Endometrial microvascular endothelial cells (primary cell): Measurements from ENCODE around the gene ACAT1. TPM values are rescaled to one million over a fixed set of nuclear protein-coding genes. Genes with fewer than 3 reads are reported as not detected.
"Not testable (repeated sequence)": the region's sequence is repeated elsewhere in the genome, so short reads cannot be mapped to it uniquely, and the experiment has no call there.

Experiments
- in situ Hi-C: cut with HindIII; loops from 2 replicates; pipeline ENCODE4 v1.10.0; 2017; ENCODE audit warnings: low sequenced_read_pairs, low pct_unique_long_range_greater_than_20kb; ENCODE audit errors: inconsistent ontology term
- total RNA-seq: library from RNA; depleted of rRNA; stranded (reverse); fragments of >200 nt; gene quantifications from one replicate; pipeline ENCODE4 v1.2.3, GENCODE V29; 2015; ENCODE audit errors: inconsistent ontology term

The ACAT1 gene
- 225 TPM for total RNA-seq

DNA sequence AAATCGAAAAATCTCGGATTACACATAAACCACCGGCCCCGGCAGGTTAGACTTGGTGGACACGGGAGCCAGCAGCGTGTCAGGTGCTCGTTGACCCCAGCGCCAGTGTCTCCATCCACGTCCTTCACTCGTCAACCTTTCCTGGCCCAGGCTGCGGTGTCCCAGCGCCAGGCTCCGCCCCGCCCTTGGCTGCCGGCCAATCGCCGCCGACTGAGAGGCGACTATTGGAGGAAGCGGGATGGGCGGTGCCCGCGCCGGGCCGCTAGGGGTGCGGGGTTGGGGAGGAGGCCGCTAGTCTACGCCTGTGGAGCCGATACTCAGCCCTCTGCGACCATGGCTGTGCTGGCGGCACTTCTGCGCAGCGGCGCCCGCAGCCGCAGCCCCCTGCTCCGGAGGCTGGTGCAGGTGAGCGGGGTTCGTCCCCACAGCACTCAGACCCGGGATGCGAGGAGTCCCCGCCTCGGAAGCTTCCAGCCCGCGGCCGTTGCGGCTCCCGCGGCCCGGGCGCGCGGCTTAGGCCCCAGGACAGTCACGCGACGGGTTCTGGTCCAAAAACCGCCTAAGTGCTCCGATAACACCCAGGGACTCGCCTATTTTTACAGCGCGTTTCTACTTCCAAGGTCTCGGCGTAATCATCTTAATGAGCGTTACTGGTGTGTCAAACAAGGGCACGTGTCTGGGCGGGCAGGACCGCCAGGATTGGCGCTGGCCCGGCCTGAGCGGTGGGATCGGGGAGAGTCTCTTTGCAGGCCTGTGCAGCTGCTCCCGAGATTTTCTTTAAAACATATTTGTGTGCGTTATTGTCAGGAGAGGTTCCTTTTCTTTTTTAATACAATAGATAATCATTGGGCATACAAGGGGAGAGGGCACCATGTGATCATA lies at the start of gene ACAT1:
TSS of gene ACAT1 (plus strand) at position 294 of the 882 bp plus-strand sequence. CDS start at position 334, 40 bp downstream.
- in situ Hi-C loops = no loop called here

DNA sequence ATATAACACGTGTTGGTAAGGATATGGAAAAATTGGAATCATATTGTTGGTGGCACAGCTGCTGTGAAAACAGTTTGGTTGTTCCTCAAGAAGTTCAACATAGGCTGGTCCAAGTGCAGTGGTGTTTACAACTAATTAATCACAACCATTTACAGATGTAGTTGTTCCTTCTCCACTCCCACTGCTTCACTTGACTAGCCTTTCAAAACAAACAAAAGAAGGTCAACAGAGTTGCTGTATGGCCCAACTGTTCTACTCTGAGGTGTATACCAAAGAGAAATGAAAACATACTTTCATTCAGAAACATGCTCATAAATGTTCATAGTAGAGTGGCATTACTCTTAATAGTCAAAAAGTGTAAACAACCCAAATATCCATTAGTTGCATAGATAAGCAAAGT lies 36.6 kb upstream of the ACAT1 start:
- in situ Hi-C loops = no loop called here

DNA sequence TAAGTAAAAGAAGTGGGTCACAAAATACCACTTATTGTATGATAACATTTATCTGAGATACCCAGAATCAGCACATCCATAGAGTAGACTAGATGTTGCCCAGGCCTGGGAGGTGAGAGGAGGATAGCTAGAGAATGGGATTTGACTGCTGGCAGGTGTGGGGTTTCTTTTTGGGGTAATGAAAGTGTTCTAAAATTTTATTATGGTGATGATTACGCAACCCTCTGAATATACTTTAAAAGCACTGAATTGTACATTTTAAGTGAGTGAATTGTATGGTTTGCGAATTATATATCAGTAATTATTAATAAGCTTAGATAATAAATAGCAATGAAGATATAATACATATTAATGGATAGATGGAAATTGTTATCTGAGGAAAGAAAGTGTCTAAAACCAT lies 35.7 kb upstream of the ACAT1 start:
- in situ Hi-C loops = no loop called here

DNA sequence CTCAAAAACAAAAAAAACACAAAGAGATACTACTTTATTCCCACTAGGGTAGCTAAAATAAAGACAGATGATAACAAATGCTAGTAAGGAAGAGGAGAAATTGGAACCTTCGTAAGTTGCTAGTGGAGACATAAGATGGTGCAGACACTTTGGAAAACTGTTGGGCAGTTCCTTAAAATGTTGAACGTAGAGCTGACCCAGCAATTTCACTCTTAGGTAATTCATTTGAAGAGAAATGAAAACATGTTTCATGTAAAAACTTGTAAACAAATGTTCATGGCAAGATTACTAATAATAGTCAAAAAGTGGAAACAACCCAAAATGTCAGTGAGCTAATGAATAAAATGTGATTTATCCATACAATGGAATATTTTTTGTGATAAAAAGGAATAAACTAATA lies 29.2 kb upstream of the ACAT1 start:
- in situ Hi-C loops = no loop called here

DNA sequence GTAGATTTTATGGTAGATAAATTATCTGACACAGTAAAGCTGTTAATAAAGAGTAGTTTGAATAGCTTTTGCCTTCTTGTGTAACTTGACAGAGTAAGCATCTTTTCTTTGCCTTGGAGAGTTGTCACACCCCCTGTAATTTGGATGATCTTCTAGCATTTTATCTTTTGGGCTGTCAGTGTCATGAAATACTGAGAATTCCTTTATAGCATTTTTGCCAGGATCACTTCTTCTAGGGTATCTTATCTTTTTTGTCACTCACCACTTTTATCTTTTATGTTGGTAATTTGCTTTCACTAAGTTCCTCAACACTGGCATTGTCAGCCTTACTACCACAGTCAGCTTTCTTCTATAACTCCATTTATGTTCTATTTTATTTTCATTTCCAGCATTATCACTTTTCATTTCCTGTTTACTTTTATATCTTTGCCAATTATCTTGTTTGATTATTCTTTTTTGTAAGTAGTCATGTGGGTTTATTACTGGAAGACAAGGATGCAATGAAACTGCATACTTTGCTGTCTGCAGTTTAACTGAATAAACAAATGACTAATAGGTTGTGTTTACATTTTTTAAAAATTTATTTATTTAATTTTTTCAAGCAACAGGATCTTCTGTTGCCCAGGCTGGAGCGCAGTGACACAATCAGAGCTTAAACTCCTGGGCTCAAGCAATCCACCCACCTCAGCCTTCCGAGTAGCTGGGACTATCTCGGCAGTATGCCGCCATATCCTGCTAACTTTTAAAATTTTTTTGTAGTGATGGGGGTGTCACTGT lies 28.1 kb upstream of the ACAT1 start:
- in situ Hi-C loops = no loop called here

DNA sequence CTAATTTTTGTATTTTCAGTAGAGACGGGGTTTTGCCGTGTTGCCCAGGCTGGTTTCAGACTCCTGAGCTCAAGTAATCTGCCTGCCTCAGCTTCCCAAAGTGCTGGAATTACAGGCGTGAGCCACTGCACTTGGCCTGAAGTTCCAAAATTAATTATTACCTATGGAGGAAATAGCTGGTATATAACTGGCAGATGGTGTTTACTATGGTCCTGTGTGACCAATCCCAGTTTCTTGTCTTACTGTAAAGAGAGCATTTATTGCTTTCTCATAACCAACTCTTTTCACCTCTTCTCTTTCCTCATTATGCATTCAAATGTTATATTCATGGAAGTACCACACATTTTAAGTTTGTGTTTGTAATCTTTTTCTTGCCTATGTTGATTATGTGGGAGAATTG lies 24.2 kb upstream of the ACAT1 start:
- in situ Hi-C loops = no loop called here

DNA sequence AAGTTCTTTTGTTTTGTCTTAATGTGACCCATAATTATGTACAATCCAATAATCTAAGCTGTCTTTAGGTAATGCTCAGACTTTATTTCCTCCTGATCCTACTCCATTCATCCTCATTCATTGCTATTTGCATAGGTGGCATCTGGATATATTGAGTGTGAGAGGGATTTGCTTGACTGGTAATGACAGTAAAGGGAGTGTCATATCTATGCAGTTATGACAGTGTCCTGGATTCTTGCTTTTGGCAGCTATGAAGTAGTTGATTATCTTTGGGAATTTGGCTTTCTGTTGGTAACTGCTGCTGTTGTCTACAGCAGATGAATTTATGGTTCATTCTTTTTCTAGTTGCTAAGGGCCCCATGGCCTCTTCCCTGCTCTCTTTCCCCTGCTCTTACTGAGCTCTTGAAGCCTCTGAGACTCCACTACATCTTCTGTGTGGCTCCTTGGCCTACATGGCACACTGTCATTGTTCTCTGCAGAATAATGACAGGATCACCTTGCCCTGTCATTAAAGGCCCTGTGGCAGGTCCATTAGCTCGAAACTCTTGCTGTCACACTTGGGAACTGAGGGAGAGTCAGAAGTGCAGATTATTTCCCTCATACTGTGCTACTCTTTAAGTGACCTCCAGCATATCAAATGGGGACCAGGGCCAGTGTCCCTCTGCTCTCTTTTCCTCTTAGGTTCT lies 20.1 kb upstream of the ACAT1 start:
- in situ Hi-C loops = no loop called here

DNA sequence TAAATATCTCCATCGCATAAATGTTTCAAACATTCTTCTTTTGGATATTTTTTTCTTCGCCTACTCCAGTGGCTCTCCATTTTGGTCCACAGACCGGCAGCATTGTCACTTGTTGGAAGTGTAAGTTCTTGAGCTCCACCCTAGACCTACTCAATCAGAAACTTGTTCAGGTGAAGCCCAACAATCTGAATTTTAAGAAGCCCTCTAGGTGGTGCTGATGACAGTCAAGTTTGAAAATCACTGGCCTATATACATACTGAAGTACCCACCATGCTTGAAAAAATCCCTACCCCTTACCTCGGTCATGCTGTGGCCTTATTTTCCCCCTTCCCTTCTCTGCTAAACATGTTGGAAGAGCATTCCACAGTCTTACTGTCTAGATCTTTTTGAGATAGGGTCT lies 10.2 kb upstream of the ACAT1 start:
- in situ Hi-C loops = no loop called here

DNA sequence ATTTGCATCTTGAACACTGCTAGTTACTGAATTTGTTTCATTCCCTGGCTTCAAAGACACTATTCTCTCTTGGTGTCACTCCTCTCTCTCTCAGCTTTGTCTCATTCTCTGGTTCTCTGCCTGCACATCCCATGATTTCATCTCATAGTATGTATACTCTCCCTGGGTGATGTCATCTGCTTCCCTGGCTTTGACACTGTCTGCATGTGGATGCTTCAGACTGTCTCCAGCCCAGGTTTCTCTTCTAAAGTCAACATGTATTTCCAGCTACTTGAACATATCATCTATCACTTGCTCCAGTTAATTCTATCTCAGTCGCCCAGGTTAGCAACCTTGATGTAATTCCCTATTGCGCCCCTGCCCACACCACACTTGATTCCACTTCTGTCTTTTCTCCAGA lies 9.3 kb upstream of the ACAT1 start:
- in situ Hi-C loops = no loop called here

DNA sequence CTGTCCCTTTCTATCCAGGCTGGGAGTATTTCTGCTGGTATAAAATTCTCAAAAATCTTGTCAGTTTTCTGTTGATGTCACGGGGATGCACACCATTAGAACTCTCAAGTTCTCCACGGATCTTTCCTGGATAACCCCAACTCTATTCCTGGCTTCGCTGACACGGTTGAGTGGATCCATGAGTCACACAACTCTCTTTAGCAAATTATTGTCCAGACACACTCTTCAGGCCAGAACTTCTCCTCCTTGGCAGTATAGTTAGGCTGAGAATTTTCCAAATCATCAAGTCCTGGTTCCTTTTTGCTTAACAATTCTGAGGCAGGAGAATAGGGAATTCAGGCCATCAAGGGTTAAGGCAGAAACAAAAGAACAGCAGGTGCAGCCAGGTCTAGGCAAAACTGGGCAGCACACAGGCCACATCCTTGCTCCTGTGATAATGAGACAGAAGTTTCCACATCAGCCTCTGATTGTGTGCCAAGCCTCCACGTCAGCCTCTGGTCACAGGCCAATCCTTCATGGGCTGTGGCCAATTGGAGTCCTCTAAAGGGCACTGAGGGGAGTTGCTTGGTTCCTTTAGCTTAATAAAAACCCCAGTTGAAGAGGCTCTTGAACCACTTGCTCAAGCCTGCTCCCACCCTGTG lies 5.7 kb upstream of the ACAT1 start:
- in situ Hi-C loops = no loop called here

DNA sequence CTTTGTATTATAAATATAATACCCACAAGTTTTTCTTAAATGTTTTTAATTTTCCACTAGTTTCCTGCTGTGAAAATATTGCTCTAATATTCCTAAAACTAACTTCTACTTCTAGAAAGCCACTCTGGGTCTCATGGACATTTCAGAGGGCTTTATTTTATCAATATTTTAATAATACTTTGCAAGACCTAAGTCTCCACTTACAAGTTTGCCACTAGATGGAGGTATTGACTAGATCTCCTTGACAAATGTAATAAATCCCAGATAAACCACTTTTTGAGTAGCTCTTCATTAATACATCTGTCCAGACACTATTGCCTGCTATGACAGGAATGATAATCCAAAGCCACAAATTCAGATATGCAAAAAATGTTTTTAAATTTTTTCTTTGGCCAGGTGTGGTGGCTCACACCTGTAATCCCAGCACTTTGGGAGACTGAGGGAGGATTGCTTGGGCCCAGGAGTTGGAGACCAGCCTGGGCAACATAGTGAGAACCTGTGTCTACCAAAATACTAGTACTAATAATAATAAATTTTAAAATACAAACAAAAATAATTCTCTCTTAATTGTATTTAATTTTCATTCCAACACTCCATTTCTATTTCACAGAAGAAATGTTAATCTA lies 3.5 kb upstream of the ACAT1 start:
- in situ Hi-C loops = no loop called here

DNA sequence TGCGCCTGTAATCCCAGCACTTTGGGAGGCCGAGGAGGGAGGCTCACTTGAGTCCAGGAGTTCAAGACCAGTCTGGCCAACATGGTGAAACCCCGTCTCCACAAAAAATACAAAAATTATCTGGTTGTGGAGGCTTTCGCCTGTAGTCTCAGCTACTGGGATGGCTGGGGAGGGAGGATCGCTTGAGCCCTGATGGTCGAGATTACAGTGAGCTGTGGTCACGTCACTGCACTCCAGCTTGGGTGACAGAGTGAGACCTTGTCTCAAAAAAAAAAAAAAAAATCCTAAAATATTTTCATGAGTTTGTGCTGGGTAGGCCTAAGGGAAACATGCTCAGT lies 462 bp upstream of the ACAT1 start:
- in situ Hi-C loops = not testable (repeated sequence)

DNA sequence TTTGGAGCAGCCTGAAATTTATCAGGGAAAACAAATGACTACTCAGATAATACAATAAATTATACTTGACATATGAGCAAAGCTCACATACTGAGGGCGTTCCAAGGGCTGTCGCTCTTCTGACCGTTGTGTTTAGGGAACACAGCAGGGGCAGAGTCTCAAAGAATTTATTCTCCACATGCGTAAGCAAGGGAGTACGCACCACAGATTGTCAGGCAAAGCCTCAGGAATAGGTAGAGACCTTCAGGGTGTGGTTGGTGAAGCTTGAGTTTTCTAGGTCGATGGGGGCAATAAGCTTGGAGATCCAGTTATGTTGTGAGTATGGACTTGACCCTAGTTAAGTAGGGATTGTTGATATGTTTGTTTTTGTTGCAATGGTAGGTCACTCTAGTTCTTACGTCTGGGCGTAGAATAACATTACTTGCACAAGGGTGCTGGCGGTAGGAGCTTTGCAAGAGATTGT lies 830 bp downstream of the ACAT1 start:
- in situ Hi-C loops = no loop called here

DNA sequence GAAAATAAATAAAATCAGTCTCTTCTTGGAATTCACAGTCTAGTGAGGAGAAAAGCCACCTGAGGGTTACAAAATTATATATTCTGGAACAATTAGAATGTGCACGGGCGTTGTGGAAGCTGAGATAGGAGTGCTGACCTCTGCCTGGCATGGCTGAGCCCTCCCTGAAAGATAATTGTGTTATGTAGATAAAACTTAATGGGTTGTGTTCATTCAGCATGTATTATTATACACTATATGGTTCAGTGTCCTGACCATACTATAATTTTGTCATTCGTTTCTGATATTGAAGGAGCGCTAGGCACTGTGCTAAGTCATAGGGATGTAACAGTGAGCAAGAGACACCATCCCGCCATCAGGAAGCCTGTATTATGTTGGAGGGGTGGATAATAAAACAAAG lies 3.7 kb downstream of the ACAT1 start:
- in situ Hi-C loops = no loop called here

DNA sequence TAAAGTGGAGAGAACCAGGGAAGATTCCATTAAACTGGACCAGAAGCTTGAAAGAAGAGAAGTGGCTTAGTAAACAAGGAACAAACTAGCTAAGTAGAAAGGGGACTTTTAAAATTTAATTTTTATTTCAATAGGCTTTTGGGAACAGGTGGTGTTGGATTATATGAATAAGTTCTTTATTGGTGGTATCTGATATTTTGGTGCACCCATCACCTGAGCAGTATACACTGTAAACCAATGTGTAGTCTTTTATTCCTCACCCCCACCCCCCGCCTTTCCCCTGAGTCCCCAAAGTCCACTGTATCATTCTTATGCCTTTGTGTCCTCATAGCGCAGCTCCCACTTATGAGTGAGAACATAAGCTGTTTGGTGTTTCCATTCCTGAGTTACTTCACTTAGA lies 7.4 kb downstream of the ACAT1 start:
- in situ Hi-C loops = no loop called here

DNA sequence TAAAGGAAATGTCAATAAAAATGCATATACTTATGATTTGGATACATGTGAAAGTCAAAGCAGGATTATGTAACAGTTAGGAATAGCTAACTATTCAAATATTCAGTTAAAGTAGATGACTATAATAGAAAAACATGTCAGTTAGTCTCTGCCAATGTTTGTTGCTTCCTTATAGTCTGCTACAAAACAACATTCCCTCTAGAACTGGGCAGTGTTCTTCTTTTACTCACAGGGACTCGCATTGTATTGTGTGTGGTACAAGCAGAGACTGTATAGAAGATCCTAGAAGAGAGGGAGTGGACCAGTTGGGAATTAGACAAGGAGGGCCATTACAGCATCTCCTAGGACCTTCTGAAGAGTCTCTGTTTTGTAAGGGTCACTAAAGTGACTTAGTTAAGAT lies 10.6 kb downstream of the ACAT1 start:
- in situ Hi-C loops = no loop called here

DNA sequence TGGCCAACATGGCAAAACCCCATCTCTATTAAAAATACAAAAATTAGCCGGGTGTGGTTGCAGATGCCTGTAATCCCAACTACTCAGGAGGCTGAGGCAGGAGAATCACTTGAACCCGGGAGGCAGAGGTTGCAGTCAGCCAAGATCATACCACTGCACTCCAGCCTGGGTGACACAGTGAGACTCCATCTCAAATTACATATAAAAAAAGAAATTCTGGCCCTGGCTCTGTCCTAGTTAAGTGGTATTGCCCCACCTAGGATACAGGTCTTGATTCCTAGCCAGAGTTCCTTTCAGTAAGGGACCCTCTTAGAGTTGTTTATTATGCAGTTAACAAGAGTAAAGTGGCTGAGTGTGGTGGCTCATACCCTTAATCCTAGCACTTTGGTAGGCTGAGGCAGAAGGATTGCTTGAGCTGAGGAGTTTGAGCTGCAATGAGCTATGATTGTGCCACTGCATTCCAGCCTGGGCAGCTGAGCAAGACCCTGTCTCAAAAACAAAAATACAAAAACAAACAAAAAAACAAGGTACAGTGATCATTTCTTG lies 11.7 kb downstream of the ACAT1 start:
- in situ Hi-C loops = not testable (repeated sequence)

DNA sequence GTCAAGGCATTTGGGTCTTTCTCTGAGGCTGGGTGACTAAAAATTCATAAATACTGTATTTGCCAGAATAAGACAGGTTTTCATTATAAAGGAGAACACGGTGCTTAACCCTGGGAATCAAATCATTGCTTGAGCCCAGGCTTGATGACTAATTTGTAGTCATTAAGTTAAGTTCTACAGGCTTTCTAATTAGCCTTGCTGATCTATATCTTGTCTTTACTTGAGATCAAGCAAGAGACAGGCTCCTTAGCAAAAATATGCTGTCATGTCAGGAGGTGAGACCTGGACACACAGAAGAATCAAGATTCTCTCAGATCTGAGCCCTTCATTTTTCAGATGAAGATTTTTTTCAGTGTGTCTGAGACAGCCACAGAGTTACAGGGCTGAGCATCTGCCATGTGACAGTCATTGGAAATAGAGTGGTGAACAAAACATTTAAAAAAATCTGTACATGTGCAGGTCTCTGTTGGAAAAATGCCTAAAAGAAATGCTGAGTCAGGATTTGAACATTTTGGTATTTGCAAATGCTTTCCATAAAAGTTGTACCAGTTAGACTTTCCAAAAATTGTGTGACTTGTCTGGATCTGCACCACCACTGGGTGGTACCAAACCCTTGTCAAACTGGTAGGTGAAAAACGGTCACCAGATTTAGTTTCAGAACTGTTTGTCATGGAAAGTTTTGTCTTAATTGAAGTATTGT lies 14.6 kb downstream of the ACAT1 start:
- in situ Hi-C loops = no loop called here
